HG03565 (cell line): ENCODE measurements around the gene ZNF653.
"Not testable (repeated sequence)": the region's sequence is repeated elsewhere in the genome, so short reads cannot be mapped to it uniquely, and the experiment has no call there.

Experiments
- ATAC-seq: cut with Tn5 transposase; IDR thresholded peaks from one replicate; pipeline ENCODE4 v1.9.1; 2021; ENCODE audit warnings: mild to moderate bottlenecking, moderate library complexity; ENCODE audit not compliant: unreplicated experiment

Gene ZNF653

DNA sequence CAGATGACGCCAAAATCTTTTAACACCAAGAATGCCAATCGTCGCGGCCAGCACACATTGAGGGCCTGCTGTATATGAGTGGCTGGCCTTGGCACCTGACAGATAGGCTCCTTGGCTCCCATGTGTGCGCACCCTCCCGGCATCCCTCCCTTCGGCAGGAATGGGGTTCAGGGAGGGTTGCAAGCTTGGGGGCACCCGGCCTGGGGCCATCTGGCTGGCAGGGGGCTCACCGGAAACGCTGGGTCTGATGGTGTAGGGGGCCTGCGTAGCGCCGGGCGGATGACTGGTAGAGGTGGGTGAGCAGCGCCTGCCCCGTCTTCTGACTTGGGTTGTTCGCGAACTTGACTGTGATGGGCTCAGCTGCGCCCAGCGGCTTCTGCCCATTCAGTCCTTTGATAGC lies 47.8 kb downstream of the ZNF653 start:
- no peak for ATAC-seq

DNA sequence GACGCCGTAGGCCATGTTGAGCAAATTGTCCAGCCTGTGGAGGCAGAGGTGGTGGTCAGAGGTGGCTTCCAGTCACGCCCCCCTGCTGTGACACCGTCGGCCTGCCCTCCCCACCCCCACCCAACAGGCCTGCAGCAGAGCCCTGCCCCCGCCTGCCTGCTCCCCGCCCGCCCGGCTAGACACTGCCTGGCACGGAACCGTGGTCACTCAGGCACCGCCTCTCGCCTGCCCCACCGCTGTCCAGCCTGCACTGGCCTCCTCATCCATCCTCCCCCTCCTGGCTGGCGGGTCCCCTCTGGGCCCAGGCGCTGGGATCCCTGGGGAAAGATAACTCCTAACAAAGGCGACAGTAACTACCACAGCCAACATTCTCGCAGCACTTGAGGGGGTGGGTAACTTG lies 48.5 kb downstream of the ZNF653 start:
- ATAC-seq = no peak

DNA sequence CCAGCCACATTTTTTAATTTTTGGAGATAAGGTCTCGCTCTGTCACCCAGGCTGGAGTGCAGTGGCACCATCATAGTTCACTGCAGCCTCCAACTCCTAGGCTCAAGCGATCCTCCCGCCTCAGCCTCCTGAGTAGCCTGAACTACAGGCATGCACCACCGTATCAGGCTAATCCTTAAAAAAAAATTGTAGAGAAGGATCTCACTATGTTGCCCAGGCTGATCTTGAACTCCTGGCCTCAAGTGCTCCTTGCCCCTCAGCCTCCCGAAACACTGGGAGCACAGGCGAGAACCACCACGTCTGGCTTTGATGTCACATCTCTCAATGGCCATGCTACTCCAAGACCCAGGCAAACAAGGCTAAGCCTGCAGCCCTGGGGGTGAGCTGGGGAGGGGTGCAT lies 49.0 kb downstream of the ZNF653 start:
- no peak for ATAC-seq

DNA sequence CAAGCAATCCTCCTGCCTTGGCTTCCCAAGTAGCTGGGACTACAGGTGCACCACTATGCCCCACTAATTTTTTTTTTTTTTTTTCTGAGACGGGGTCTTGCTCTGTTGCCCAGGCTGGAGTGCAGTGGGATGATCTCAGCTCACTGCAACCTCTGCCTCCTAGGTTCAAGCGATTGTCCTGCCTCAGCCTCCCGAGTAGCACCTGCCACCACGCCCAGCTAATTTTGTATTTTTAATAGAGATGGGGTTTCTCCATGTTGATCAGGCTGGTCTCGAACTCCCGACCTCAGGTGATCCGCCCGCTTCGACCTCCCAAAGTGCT lies 50.4 kb downstream of the ZNF653 start:
- ATAC-seq = not testable (repeated sequence)

DNA sequence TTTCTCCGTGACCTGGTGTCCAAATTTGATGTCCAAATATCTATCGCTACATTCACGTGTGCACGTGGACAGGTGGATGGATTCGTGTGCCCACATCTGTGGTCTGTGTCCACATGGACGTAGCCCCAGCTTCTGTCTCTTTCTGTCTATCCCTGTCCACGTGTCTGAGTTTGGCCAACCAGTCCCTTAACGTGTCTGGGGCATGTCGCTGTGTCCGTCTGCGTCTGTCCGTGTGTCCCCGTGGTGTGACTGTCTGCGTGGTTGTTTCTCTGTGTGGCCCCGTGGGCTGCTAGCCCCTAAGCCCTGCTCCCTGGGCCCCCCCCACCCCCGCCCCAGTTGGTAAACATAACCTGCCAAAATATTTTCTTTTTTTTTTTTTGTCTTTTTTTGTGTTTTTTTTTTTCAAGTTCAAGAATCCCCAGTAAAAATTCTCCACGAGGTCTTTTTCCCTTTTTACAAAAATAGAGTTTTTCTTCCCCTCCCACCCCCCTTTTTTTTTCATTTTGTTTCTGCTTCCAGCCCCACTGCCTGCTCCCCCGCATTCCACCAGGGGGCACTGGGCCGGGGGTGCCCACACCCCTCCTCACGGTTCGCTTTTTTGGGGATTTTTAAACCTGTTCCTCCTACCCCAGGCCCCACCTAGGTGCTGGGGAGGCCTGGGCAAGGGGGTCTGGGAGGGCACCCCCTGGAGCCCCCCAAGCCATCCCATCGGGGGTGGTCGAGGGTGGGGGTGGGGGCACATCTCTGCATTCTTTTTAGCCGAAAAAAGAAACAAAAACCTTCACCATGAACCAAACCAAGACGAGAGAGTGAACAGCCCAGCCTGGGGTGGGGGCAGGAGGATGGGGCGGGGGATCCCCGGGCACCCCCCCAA lies 51.9 kb downstream of the ZNF653 start:
- ATAC-seq = no peak

DNA sequence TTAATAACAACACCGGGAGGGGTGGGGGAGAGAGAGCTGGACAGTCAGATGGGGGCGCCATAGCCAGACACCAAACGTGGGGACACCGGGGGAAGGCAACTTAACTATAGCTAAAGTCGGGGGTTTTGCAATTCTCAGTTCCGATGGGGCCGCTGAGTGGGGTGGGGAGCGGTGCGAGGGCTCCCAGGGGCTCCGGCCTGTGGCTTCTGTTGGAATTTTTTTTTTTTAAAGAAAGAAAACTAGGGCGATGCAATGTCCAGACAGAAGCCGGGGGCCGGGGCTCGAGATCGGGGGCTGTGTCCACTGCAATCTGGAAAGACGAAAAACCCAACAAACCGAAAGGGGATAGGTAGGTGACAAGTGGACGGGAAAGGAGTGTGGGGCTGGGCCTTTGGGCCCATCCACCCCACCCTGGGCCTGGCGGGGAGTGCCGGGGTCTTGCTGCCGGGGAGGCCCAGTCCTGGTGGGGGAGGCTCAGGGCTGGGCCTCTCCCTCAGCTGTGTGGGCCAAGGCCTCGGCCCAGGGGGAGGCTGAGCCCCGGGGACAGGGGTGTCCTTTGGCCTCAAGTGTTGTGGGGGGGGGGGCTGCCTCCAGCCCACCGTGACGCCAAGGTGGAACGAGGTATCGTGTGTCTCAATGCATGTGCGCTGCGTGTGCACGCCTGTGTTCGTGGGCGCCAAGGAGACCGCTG lies 52.9 kb downstream of the ZNF653 start:
- no peak for ATAC-seq

DNA sequence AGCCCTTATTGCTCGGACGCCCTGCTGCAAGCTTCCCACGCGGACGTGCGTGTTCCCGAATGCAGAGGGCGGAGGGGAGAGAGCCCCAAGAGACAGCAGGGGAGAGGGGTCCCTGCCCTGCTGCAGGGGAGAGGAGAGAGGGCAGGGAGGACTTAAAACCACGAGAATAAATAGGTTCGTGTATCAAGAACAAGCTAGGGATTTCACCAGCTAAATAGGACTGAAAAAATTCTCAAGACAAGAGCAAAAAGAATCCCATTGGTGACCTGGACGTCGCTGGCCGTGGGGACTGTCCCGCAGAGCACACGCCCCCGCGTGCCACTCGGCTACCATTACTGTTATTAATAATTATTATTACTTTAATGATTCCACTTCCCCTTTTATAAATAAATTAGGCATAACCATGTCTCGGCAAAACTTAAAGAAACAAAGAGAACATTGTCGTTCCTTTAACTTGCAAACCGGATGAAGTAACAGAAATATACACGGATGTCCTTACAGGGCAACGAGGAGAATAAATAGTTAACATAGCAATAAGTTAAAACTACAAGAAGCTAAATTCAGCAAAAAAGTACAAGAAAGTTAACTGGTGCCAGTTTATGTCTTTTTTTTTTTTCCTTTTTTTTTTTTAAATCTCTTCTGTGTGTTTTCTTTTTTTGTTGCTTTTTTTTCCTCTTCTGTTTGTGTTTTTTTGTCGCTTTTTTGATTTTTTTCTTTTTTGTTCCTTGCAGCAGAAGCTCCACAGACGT lies 53.6 kb downstream of the ZNF653 start:
- no peak for ATAC-seq

DNA sequence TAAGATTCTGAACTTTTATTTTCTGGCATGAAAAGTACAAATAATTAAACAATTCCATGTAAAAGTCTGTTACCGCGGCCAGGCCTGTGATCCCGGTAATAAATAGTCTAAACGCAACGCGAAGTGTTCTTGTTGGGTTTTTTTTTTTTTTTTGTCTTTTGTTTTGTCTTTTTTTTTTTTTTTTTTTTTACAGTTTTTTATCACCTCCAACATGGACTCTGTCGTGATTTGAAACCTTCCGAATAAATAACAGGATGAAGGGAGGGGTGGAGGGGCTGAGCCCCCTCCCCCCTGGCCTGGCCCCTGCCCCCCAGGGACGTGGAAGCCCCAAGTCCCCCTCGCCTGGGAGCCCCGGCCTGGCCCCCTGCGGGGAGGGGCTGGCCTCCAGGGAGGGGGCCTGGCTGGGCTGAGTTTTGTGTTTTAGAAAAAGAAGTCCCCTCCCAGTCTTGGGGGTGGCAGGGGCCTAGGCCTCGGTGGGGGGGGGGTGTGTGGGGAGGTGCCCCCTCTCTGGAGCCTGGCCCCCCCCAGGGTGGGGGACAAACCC lies 54.2 kb downstream of the ZNF653 start:
- no peak for ATAC-seq

DNA sequence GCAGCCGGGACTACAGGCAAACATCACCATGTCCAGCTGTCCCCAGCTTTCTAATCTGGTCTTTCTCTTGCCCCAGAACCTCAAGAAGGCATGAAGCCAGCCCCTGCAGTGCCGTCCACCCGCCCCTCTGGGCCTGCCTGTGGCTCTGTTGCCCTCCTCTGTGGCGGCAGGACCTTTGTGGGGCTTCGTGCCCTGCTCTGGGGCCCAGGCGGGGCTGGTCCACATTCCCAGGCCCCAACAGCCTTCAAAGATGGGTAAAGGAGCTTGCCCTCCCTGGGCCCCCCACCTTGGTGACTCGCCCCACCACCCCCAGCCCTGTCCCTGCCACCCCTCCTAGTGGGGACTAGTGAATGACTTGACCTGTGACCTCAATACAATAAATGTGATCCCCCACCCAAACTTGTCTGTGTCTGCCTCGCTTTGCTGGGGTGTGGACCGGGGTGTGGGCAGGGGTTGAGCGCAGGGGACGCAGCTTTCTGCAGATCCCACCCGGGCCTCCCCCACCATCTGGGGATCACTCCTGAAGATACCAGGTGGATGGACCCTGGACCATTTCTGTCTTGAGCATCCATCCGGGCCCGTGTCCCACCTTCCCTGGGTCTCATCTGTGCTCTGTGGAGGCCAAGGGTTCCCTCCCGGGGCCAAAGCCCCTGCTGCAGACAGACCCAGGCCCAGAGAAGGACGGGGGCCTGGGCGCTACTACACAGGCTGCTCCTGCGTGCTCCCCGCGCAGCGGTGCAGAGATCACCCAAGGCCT lies 54.9 kb downstream of the ZNF653 start:
- no peak for ATAC-seq

DNA sequence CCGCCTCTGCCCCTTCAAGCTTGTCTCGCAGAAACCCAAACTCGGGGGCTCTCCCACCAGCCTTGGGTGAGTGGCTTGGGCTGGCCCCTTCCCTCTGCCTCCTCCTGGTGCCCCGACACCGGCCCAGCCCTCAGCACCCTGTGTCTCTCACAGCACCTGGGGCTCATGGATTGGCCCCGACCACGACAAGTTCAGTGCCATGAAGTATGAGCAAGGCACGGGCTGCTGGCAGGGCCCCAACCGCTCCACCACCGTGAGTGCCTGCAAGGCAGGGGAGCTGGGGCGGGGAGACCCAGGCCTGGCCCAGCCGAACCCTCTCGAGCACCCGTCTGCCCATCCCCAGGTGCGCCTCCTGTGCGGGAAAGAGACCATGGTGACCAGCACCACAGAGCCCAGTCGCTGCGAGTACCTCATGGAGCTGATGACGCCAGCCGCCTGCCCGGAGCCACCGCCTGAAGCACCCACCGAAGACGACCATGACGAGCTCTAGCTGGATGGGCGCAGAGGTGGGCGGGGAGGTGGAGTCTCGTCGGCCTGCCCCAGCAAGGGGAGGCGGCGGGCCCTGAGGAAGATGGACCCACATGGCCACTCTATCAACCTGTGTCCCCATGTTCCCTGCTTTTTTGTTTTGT lies 56.6 kb downstream of the ZNF653 start:
- no peak for ATAC-seq

DNA sequence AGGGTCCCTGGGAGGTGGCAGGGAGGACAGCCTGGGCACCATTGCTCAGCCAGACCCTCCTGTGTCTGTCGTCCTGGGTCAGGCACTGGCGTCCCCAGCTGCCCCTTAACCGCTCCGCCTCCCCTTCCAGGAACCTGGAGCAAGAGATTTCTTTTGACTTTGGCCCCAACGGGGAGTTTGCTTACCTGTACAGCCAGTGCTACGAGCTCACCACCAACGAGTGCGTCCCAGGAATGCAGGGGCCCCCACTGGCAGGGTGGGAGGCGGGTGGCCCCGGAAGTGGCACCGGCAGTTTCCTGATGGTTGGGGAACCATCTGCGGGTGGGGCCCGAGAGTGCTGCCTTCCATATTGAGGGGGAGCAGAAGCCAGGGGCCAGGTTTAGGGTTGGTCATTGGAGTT lies 57.2 kb downstream of the ZNF653 start:
- ATAC-seq = no peak

DNA sequence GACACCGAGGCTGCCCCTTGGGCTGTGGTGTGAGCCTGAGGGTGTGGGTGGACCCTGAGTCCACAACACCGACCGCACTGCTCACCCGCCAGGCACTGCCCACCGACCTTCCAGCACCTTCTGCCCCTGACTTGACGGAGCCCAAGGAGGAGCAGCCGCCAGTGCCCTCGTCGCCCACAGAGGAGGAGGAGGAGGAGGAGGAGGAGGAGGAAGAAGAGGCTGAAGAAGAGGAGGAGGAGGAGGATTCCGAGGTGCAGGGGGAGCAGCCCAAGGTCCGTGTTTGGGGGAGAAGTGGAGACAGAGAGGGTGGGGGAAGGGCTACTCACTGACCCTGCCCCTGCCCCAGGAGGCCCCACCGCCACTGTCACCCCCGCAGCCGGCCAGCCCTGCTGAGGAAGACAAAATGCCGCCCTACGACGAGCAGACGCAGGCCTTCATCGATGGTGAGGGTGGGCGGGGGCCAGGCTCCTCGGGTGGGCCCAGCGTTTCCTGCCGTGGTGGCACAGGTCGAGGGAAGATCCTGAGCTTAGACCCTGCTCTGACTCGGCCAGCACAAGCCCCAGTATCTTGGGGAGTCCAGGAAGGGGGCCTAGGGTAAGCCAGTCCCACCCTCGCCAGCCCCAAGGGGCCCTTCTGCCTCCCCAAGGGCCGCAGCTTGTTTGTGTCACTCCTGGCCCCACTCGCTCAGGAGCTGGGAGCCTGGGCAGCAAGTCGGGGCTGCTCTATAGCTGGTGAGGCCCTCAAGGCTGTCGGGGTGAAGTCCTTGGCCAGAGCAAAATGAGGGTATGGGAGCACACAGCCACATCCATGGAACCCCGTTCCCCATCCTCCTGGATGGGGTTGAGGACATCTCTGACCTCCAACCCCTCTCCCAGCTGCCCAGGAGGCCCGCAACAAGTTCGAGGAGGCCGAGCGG lies 58.0 kb downstream of the ZNF653 start:
- no peak for ATAC-seq

DNA sequence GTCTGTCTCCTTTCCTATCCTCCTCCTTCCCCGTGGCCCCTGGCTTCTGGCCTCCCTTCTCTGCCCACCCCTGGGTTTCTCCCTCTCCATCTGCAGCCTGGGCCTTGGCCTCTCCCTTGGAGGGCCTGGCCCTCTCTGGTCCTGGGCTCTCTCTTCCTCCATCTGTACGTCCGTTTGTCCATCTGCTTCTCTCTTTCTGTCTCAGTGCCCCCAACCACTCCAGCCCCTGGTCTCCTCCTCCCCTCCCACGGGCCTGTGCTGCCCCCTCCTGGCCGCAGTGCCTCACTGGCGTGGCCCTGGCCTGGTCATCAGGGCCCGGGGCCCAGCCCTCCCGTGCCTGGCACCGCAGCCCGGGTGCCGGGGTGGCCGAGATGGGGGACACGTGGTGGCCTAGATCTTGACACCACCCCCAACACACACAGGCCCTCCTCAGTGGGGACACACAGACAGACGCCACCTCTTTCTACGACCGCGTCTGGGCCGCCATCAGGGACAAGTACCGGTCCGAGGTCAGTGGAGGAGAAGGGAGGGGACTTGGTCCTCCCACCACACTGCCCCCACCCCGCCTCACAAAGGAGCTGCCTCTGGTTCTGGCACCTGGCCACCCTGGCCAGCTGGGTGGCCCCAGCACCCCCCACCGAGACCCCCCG lies 58.9 kb downstream of the ZNF653 start:
- ATAC-seq = no peak

DNA sequence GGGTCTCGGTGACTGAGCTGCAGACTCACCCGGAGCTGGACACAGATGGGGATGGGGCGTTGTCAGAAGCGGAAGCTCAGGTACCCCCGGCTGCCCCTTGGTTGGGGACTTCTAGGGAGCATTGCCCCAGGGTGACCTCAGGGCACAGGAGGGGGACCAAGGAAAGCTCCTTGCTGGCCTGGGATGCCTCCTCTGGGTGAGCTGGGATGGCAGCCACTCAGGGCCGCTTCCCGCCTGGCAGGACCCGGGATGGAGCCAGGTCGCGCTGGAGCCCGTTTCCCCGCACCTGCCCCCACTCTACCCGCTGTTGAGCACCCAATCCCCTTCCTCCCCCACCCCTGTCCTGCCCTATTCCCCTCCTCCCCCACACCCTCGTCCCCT lies 59.4 kb downstream of the ZNF653 start:
- ATAC-seq = no peak

DNA sequence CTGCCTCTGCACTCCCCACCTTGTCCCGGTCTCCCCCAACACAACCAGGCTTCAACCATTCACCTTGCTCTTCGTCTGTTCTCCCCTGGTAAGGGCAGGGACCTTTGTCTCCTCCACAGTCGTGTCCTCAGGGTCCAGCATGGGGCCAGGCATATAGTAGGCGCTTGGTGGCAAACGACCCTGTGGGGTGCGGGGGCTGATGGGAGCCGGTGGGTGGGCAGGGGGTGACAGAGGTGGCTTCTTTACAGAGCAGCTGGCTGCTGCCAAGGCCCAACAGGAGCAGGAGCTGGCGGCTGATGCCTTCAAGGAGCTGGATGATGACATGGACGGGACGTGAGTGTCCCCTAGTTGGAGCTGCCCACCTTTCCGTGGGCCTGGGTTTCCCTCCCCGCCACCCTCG lies 60.5 kb downstream of the ZNF653 start:
- no peak for ATAC-seq

DNA sequence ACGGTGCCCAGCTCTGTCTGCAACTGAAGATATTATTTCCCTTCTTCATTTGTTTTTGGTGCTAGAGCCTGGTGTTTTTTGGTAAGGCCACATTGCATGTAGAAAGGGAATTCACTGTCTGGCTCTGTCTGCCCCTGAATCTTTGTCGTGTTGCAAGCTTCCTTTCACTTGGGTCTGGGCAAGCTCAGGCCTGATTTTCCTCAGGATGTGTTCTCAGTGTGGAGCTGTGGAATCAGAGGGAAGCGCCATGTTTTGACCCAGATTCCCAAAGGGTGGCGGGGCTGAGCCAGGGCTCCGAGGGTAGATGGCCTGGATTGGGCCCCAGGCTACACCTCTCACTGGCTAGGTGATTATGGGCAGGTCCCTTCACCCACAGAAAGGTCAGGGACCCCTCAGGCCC lies 61.6 kb downstream of the ZNF653 start:
- no peak for ATAC-seq

DNA sequence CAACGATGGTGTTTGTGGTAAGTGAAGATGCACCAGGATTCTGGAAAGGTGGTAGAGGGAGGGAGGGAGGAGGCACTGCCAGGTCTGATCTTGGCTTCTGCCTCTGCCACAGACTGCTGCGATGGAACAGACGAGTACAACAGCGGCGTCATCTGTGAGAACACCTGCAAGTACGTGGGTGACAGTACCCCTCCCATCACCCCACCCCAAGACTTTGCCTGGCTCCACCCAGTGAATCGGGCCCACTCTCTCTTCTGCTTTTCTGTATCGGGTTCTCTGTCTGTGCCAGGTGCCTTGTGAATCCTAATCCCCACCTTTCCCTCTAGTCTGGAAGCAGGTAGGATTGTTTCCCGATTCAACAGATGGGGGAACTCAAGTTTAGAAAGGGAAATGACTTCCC lies 67.7 kb downstream of the ZNF653 start:
- no peak for ATAC-seq

DNA sequence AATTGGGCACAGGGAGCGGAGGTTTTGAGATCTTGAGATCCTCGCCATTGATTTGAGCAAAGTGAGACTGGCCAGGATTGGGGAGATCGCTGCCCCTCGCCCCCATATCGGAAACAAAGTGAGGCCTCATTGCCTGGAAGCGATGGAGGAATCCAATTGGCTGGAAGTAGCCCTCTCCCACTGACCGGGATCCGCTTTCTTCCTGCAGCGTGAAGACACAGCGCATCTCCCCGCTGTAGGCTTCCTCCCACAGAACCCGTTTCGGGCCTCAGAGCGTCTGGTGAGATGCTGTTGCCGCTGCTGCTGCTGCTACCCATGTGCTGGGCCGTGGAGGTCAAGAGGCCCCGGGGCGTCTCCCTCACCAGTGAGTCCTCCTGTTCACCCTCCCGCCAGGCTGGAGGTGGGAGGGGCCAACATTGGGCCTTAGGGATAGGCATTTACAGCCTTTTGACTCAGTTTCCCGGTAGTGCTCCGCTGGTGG lies 69.8 kb downstream of the ZNF653 start:
- ATAC-seq = no peak
